ENCODE results near the gene CDH13.

GRCh38 chr16:82834151-82834815 is 207.5 kb downstream of the CDH13 start:
- TF ChIP-seq CTCF (IDR thresholded peaks at IDR 0.05) (no peak), POLR2A (IDR thresholded peaks at IDR 0.05) (no peak), EP300 (IDR thresholded peaks at IDR 0.05) (no peak)
